AG09319 (cell line): ENCODE data around the gene PPP1R17.

Experiments used
- DNase-seq: peaks from one replicate; pipeline ENCODE4 v3.0.0-alpha.2; 2010; ENCODE audit warnings: low read depth; ENCODE audit errors: extremely low read depth
- TF ChIP-seq, protein P1 (sequence below): IDR thresholded peaks from 2 replicates; pipeline ENCODE4 v1.5.1; 2011; ENCODE audit warnings: low read depth, mild to moderate bottlenecking, inconsistent platforms, low read length, moderate library complexity

Gene PPP1R17

DNA sequence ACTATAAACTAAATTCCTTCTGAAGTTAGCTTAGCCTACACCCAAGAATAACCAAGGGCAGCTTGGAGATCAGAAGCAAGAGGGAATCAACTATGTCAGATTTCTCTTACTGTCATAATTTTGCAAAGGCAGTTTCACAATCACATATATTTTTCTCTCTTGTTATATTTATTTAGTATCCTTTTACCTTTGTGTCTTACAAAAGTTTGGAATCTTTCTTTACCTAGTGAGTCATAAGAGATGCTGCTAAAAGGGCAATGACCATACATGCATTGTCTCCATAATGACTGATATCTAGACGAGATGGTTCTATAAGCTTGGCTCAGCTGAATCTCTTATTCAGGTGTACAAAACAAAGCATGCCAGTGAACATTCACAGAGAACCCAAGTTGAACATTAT is 61.1 kb downstream of the PPP1R17 start:
- no peak for DNase-seq
- TF ChIP-seq, protein P1, sequence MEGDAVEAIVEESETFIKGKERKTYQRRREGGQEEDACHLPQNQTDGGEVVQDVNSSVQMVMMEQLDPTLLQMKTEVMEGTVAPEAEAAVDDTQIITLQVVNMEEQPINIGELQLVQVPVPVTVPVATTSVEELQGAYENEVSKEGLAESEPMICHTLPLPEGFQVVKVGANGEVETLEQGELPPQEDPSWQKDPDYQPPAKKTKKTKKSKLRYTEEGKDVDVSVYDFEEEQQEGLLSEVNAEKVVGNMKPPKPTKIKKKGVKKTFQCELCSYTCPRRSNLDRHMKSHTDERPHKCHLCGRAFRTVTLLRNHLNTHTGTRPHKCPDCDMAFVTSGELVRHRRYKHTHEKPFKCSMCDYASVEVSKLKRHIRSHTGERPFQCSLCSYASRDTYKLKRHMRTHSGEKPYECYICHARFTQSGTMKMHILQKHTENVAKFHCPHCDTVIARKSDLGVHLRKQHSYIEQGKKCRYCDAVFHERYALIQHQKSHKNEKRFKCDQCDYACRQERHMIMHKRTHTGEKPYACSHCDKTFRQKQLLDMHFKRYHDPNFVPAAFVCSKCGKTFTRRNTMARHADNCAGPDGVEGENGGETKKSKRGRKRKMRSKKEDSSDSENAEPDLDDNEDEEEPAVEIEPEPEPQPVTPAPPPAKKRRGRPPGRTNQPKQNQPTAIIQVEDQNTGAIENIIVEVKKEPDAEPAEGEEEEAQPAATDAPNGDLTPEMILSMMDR = no peak

DNA sequence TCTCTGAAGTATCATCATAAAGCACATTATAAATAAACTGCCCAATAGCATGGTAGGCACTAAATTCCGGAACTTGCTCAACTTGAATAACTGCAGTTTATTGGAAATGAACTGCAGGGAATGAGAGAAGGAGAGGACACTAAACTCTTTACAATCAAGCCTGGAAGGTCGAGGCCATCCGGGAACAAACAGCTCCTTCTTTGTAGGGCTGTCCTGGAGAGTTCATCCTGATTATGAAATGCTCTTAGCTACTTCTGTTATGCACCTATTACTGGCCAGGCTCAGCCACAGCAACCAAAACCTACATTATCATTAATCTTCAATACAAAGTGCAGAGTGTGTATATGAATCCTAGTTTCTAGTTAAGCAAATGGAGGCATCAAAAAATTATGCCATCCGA is 64.7 kb downstream of the PPP1R17 start:
- DNase-seq = no peak
- TF ChIP-seq, protein P1 = no peak
